ENCODE measurements around the gene ERC1. TPM values are rescaled to one million over a fixed set of nuclear protein-coding genes. Genes with fewer than 3 reads are reported as not detected.

Gene ERC1
- total RNA-seq, 1 experiment from 2014 or later: 40.4 TPM

DNA sequence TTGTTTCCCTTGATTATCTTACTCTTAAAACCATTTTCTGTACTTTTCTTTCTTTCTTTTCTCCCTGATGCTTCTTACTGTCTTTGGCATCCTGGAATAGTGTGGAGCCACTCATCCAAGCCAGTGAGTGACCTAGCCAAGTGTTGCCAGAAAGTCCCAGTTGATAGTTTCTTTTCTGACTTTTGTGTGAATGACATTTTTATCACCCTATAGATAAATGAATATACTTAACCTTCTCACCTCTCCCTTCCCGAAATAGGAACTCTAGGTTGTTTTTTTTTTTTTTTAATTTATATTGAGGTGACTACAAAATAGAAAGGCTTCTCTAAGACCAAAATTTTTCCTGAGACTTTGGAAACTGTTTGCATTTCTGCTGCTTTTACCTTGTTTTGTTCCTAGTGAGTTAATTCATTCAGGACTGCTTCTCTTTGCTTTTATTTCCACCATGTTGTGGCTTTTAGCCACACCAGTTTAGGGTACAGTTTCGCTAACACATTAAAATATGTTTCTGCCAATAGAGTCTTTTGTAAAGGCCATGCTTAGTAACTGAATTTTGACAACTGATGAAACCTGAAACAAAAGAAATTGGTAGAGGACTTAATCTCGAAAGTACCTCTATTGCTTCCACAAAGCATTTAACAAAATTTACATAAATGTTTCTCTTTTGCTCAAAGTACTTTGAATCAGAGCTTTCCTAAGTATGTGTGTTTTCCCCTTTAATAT lies 194.6 kb downstream of the ERC1 start:
- H3K4me3 ChIP-seq (ENCODE audit: low read depth in 2 of 2, low read length in 2 of 2): no peak overlapping the region
- no peaks in the 10 kb centered on the region for H3K9me3 ChIP-seq (ENCODE audit: control insufficient read depth, insufficient read depth, low read depth, low read length)
- DNase-seq (ENCODE audit: low read depth, low spot score) (no peak), ATAC-seq (no peak)
- in situ Hi-C loops (cut with HindIII; ENCODE audit: low pct_unique_long_range_greater_than_20kb, low sequenced_read_pairs): no loop called here
- POLR2A ChIA-PET: no interaction called here
- no peaks in the 10 kb centered on the region for H3K4me1 ChIP-seq (ENCODE audit: control insufficient read depth, insufficient read depth, low read length)
- H3K27ac ChIP-seq (ENCODE audit: low read length): no peak overlapping the region
- H3K27me3 ChIP-seq (ENCODE audit: control insufficient read depth, insufficient read depth, low read length): no peaks in the 10 kb centered on the region
- intact Hi-C loops (cut with micrococcal nuclease; ENCODE audit: unreplicated experiment): no loop called here
- CTCF ChIA-PET: no interaction called here
- TF ChIP-seq, protein P1, sequence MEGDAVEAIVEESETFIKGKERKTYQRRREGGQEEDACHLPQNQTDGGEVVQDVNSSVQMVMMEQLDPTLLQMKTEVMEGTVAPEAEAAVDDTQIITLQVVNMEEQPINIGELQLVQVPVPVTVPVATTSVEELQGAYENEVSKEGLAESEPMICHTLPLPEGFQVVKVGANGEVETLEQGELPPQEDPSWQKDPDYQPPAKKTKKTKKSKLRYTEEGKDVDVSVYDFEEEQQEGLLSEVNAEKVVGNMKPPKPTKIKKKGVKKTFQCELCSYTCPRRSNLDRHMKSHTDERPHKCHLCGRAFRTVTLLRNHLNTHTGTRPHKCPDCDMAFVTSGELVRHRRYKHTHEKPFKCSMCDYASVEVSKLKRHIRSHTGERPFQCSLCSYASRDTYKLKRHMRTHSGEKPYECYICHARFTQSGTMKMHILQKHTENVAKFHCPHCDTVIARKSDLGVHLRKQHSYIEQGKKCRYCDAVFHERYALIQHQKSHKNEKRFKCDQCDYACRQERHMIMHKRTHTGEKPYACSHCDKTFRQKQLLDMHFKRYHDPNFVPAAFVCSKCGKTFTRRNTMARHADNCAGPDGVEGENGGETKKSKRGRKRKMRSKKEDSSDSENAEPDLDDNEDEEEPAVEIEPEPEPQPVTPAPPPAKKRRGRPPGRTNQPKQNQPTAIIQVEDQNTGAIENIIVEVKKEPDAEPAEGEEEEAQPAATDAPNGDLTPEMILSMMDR (IDR thresholded peaks at IDR 0.05): no peak
- TF ChIP-seq, protein P2, sequence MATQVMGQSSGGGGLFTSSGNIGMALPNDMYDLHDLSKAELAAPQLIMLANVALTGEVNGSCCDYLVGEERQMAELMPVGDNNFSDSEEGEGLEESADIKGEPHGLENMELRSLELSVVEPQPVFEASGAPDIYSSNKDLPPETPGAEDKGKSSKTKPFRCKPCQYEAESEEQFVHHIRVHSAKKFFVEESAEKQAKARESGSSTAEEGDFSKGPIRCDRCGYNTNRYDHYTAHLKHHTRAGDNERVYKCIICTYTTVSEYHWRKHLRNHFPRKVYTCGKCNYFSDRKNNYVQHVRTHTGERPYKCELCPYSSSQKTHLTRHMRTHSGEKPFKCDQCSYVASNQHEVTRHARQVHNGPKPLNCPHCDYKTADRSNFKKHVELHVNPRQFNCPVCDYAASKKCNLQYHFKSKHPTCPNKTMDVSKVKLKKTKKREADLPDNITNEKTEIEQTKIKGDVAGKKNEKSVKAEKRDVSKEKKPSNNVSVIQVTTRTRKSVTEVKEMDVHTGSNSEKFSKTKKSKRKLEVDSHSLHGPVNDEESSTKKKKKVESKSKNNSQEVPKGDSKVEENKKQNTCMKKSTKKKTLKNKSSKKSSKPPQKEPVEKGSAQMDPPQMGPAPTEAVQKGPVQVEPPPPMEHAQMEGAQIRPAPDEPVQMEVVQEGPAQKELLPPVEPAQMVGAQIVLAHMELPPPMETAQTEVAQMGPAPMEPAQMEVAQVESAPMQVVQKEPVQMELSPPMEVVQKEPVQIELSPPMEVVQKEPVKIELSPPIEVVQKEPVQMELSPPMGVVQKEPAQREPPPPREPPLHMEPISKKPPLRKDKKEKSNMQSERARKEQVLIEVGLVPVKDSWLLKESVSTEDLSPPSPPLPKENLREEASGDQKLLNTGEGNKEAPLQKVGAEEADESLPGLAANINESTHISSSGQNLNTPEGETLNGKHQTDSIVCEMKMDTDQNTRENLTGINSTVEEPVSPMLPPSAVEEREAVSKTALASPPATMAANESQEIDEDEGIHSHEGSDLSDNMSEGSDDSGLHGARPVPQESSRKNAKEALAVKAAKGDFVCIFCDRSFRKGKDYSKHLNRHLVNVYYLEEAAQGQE (IDR thresholded peaks at IDR 0.05; ENCODE audit: insufficient read depth in 1 of 2, low read depth in 2 of 2, low read length in 1 of 2): no peak
- no peak for TF ChIP-seq POLR2AphosphoS5 (IDR thresholded peaks at IDR 0.05; ENCODE audit: low read depth, low read length)
- TF ChIP-seq SIN3A (IDR thresholded peaks at IDR 0.05; ENCODE audit: borderline replicate concordance, insufficient read depth, low read depth, low read length): no peak
- no peaks in the 10 kb centered on the region for H3K36me3 ChIP-seq (ENCODE audit: control insufficient read depth, insufficient read depth, low read length)
- BruUV-seq (replicated peaks): no TSS peak

DNA sequence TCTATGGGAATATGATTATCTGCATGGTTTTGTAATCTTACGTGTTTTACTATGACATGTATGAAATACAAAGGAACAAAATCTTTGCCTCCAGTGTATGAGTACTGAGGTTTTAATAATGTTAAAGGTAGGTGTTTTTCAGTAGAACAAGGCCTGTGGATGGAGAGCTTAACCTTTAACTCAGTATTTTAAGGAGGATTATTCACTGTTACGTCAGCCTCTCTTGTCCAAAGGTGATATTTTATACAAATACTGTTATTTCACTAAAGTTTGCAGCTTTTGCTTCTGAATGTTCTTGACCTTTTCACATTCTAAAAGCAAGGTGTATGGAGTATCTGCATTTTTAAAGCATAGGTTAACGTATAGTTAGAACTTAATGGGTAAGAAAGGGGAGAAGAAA lies 195.3 kb downstream of the ERC1 start:
- Histone ChIP-seq H3K9me3 (ENCODE audit: control insufficient read depth, insufficient read depth, low read depth, low read length) (no peaks in the 10 kb centered on the region), H3K4me1 (ENCODE audit: control insufficient read depth, insufficient read depth, low read length) (no peaks in the 10 kb centered on the region), H3K4me3 (ENCODE audit: low read depth in 2 of 2, low read length in 2 of 2) (no peak overlapping the region), H3K27me3 (ENCODE audit: control insufficient read depth, insufficient read depth, low read length) (no peaks in the 10 kb centered on the region), H3K36me3 (ENCODE audit: control insufficient read depth, insufficient read depth, low read length) (no peaks in the 10 kb centered on the region), H3K27ac (ENCODE audit: low read length) (no peak overlapping the region)
- TF ChIP-seq, protein P2 (IDR thresholded peaks at IDR 0.05; ENCODE audit: insufficient read depth in 1 of 2, low read depth in 2 of 2, low read length in 1 of 2): no peak
- no peak for TF ChIP-seq POLR2AphosphoS5 (IDR thresholded peaks at IDR 0.05; ENCODE audit: low read depth, low read length)
- TF ChIP-seq, protein P1 (IDR thresholded peaks at IDR 0.05): no peak
- TF ChIP-seq TCF7L2 (IDR thresholded peaks at IDR 0.05; ENCODE audit: low read depth, low read length): no peak
- TF ChIP-seq SIN3A (IDR thresholded peaks at IDR 0.05; ENCODE audit: borderline replicate concordance, insufficient read depth, low read depth, low read length): no peak
- POLR2A ChIA-PET: no interaction called here
- intact Hi-C loops (cut with micrococcal nuclease; ENCODE audit: unreplicated experiment) (no loop called here), in situ Hi-C loops (cut with HindIII; ENCODE audit: low pct_unique_long_range_greater_than_20kb, low sequenced_read_pairs) (no loop called here)
- ATAC-seq: no peak
- no peak for DNase-seq (ENCODE audit: low read depth, low spot score)
- CTCF ChIA-PET: no interaction called here
- no TSS peak for BruUV-seq (replicated peaks)
